Left lung (tissue), 10 donors: ENCODE data around the gene FAM83C. TPM values are rescaled to one million over a fixed set of nuclear protein-coding genes. Genes with fewer than 3 reads are reported as not detected.

Experiments used
- ATAC-seq: fragments of 200-7000 bp; cut with Tn5 transposase; one replicate; pipeline ENCODE4 v1.9.1; 2020; ENCODE audit warnings: moderate library complexity
- DNase-seq, 4 donors: peaks; one replicate each; pipeline ENCODE4 v3.0.0-alpha.2; 2013 to 2020
- H3K27ac ChIP-seq, 2 donors: fragments of 200-600 bp; sonication (generic) in 1 of 2; one replicate each; pipeline versions ENCODE4 v1.5.0 to v1.8.0; 2020 to 2021
- H3K27me3 ChIP-seq, 2 donors: fragments of 200-600 bp; sonication (generic) in 1 of 2; one replicate each; pipeline versions ENCODE4 v1.5.0 to v1.8.0; 2020 to 2021
- H3K36me3 ChIP-seq, 2 donors: fragments of 200-600 bp; sonication (generic) in 1 of 2; one replicate each; pipeline versions ENCODE4 v1.5.0 to v1.8.0; 2020 to 2021
- H3K4me1 ChIP-seq, 2 donors: fragments of 200-600 bp; one replicate each; pipeline ENCODE4 v1.8.0; 2021
- H3K4me3 ChIP-seq, 2 donors: fragments of 200-600 bp; sonication (generic) in 1 of 2; one replicate each; pipeline versions ENCODE4 v1.5.0 to v1.8.0; 2020 to 2021; ENCODE audit warnings: mild to moderate bottlenecking in 1 of 2
- H3K9me3 ChIP-seq, 2 donors: fragments of 200-600 bp; sonication (generic) in 1 of 2; one replicate each; pipeline versions ENCODE4 v1.5.0 to v1.8.0; 2020 to 2021
- CTCF ChIP-seq, 2 donors: fragments of 200-600 bp; sonication (generic) in 1 of 2; IDR thresholded peaks; one replicate each; pipeline versions ENCODE4 v1.5.0 to v1.8.0; 2021; ENCODE audit warnings: antibody characterized with exemption in 2 of 2
- intact Hi-C, 2 donors: fragments of 100-400 bp; cut with DNase I; formaldehyde crosslinking; loops; one replicate each; pipeline versions ENCODE4 v1.11.2 to v1.14.2; 2022
- polyA plus RNA-seq, 6 donors: library from polyadenylated mRNA; unstranded; fragments of 120-200 nt; gene quantifications; one replicate each; pipeline ENCODE4 v1.2.1, GENCODE V29; 2013; ENCODE audit not compliant: insufficient read length in 6 of 6
- total RNA-seq, 2 donors: library from RNA; stranded (reverse); fragmentation: NEBNext Ultra II Directional; extraction: Animal tissue kit (Norgen Biotek cat#: 25700); gene quantifications; one replicate each; pipeline ENCODE4 v1.2.1, GENCODE V29; 2021
- donor health status: DM: no; HTN: yes; CAD: no.
- donor health status: DM: no; HTN: no; CAD: no.

The FAM83C gene
- total and polyA plus RNA-seq, 8 donors: not detected

DNA sequence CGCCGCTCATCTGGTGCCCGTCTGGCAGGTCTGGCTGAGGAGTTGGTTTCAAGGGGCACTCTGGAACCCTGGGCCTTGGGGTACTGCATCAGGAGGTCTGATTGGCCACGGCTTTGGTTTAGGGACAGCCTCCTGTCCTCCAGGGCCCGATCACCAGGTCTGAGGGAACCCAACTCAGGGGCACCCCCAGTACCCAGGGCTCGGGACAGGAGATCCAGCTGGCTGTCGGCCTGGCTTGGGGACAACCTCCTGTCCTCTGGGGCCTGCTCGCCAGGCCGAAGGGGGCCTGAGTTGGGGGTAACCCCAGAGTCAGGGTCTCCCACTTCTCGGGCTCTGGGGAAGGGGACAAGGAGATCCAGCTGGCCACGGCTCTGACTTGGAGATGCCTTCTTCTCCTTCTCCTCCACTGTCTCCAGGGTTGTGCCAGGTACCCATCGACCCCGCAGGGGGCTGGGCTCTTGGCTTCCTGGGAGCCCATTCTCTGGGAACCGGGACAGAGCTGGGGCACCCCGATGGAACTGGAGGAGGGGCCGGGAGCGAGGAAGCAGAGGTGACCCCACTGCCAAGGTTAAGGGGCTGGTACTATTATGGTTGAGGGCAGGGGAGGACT, 5.2 kb downstream of the FAM83C start:
- no peak for TF ChIP-seq CTCF (IDR thresholded peaks at IDR 0.05)
- intact Hi-C loops: no loop called here
- Histone ChIP-seq H3K9me3 (no peaks in the 10 kb centered on the region), H3K27me3 (peaks cover 0 to 6% of the 10 kb centered on the region in 2 donors), H3K27ac (no peak overlapping the region), H3K4me3 (no peak overlapping the region), H3K4me1 (peaks cover 10 to 22% of the 10 kb centered on the region in 2 donors), H3K36me3 (peaks cover 0 to 4% of the 10 kb centered on the region in 2 donors)
- DNase-seq: peak in 1 of 4 donors; percentile 69
- no peak for ATAC-seq

- no peak overlapping the region for H3K4me3 ChIP-seq
- TF ChIP-seq CTCF (IDR thresholded peaks at IDR 0.05): no peak
- intact Hi-C loops: no loop called here
- H3K27me3 ChIP-seq: no peaks in the 10 kb centered on the region
- H3K9me3 ChIP-seq: no peaks in the 10 kb centered on the region
- ATAC-seq (no peak), DNase-seq (no peak)
- H3K27ac ChIP-seq: no peak overlapping the region
- H3K4me1 ChIP-seq: peaks cover 10 to 22% of the 10 kb centered on the region in 2 donors
- peaks cover 0 to 11% of the 10 kb centered on the region in 2 donors for H3K36me3 ChIP-seq
Measured at GRCh38 chr20:35286077-35286898, 5.9 kb downstream of the FAM83C start.

GRCh38 chr20:35285806-35286076, 6.5 kb downstream of the FAM83C start:
- ATAC-seq (no peak), DNase-seq (no peak)
- Histone ChIP-seq H3K4me1 (peaks cover 10 to 22% of the 10 kb centered on the region in 2 donors), H3K27ac (no peak overlapping the region), H3K4me3 (no peak overlapping the region), H3K9me3 (no peaks in the 10 kb centered on the region), H3K27me3 (no peaks in the 10 kb centered on the region), H3K36me3 (peaks cover 0 to 17% of the 10 kb centered on the region in 2 donors)
- TF ChIP-seq CTCF (IDR thresholded peaks at IDR 0.05): no peak
- intact Hi-C loops: no loop called here

DNA sequence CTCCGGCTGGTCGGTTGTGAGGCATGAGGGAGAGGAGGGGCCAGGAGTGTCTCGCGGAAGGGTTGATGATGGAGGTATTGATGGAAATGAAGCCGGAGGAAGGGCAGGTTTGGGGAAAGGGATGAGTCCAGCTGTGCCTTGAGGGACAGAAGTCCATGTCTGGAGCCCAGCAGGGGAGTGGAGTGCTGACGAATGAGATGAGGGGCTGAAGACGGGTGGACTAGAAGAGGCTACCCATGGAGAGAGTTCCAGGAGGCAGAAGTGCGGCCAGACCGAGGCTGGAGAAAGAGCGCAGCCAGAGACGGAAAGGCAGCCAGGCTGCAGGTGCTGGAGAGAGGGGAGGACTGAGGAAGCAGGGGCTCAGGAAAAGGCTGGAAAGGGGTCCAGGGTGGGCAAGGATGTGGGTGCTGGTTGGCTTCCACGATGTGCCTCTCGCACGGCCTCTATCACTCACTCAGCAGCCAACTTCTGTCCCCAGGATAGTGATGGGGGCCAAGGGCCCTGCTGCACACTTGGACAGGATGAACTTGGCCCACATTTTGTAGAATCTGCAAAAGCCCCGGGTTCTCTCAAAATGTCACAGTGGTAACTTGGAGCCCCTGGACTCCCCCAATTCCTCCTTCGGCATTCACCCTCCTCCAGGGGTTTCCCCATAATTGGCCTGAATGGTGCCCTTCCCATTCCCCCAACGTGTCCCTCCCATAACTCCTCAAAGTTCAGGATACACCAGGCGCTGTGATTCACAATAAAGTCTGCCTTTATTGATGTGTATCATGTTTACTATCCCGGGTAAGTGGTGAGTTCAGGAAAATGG, 7.0 kb downstream of the FAM83C start:
- no peak for TF ChIP-seq CTCF (IDR thresholded peaks at IDR 0.05)
- ATAC-seq: peak; percentile 5
- intact Hi-C loops: no loop called here
- peaks cover 10 to 22% of the 10 kb centered on the region in 2 donors for H3K4me1 ChIP-seq
- peak overlapping the region; percentile 84 to 85 for H3K27ac ChIP-seq
- H3K9me3 ChIP-seq: no peaks in the 10 kb centered on the region
- H3K27me3 ChIP-seq: no peaks in the 10 kb centered on the region
- H3K36me3 ChIP-seq: peaks cover 0 to 22% of the 10 kb centered on the region in 2 donors
- no peak for DNase-seq
- peak overlapping the region; percentile 97 to 99 for H3K4me3 ChIP-seq
